Heart right ventricle (tissue), 16 donors: ENCODE results near the gene RPRD1B. TPM values are rescaled to one million over a fixed set of nuclear protein-coding genes. Genes with fewer than 3 reads are reported as not detected.
A peak's percentile ranks its signal among the peaks of the same experiment; 100 is the strongest.
"Not testable (repeated sequence)": the region's sequence is repeated elsewhere in the genome, so short reads cannot be mapped to it uniquely, and the experiment has no call there.

Source experiments
- ATAC-seq, 8 donors: fragments of 200-7000 bp; cut with Tn5 transposase; one replicate each; pipeline ENCODE4 v1.9.1; 2020; ENCODE audit warnings: mild to moderate bottlenecking in 8 of 8, moderate library complexity in 8 of 8, moderate number of reproducible peaks in 1 of 8
- DNase-seq, 2 donors: peaks; one replicate each; pipeline ENCODE4 v3.0.0-alpha.2; 2020
- H3K27ac ChIP-seq, 10 donors: fragments of 200-600 bp; sonication (generic) in 2 of 10; one replicate each; pipeline versions ENCODE4 v1.5.0 to v1.8.0; 2020 to 2022; ENCODE audit warnings: mild to moderate bottlenecking in 3 of 10
- H3K27me3 ChIP-seq, 7 donors: fragments of 200-600 bp; one replicate each; pipeline ENCODE4 v1.8.0; 2021 to 2022; ENCODE audit warnings: mild to moderate bottlenecking in 2 of 7
- H3K36me3 ChIP-seq, 9 donors: fragments of 200-600 bp; sonication (generic) in 1 of 9; one replicate each; pipeline versions ENCODE4 v1.5.0 to v1.8.0; 2020 to 2022; ENCODE audit warnings: mild to moderate bottlenecking in 2 of 9
- H3K4me1 ChIP-seq, 9 donors: fragments of 200-600 bp; sonication (generic) in 1 of 9; one replicate each; pipeline versions ENCODE4 v1.5.0 to v1.8.0; 2020 to 2022; ENCODE audit warnings: mild to moderate bottlenecking in 4 of 9
- H3K4me3 ChIP-seq, 10 donors: fragments of 200-600 bp; sonication (generic) in 2 of 10; one replicate each; pipeline versions ENCODE4 v1.5.0 to v1.8.0; 2020 to 2022; ENCODE audit warnings: mild to moderate bottlenecking in 7 of 10, moderate library complexity in 2 of 10
- H3K9me3 ChIP-seq, 11 donors: fragments of 200-600 bp in 10 of 11; sonication (generic) in 2 of 11; one replicate each; pipeline versions ENCODE4 v1.5.0 to v1.8.0; 2013 to 2022; ENCODE audit warnings: mild to moderate bottlenecking in 2 of 11, control low read depth in 1 of 11, moderate library complexity in 1 of 11
- CTCF ChIP-seq, 9 donors: fragments of 200-600 bp; sonication (generic) in 2 of 9; IDR thresholded peaks; one replicate each; pipeline versions ENCODE4 v1.5.0 to v1.8.0; 2021 to 2022; ENCODE audit warnings: antibody characterized with exemption in 9 of 9, mild to moderate bottlenecking in 5 of 9, moderate library complexity in 1 of 9
- WGBS, 2 donors: extraction: QIAGEN DNeasy Blood & Tissue Kit; methylation state at CpG; one replicate each; pipeline ENCODE4 v1.1.7; 2013; ENCODE audit warnings: inconsistent platforms in 1 of 2; 5-methylcytosine and 5-hydroxymethylcytosine counted together
- intact Hi-C, 10 donors: fragments of 100-400 bp; cut with DNase I; formaldehyde crosslinking; loops; one replicate each; pipeline versions ENCODE4 v1.11.1 to v1.14.2; 2022
- polyA plus RNA-seq, 2 donors: library from polyadenylated mRNA; stranded (reverse); fragments of 200-250 nt; gene quantifications; one replicate each; pipeline ENCODE4 v1.2.3, GENCODE V29; 2013
- total RNA-seq, 10 donors: library from RNA; stranded (reverse); fragmentation: NEBNext Ultra II Directional in 3 of 10; extraction: Animal tissue kit (Norgen Biotek cat#: 25700) in 3 of 10; gene quantifications; one replicate each; pipeline versions ENCODE4 v1.2.1 to v1.2.4, GENCODE V29; 2021 to 2023
- donor health status: Arrhythmogenic right ventricular cardiomyopathy.
- donor health status: ischemic (EF 13 %, LVEDD 7.1; RV severe dilation, severe dysfunction).
- donor health status: healthy with polysubstance abuse.
- donor health status: DM: no; HTN: yes; CAD: no.
- donor health status: DM: no; HTN: no; CAD: no.
- donor health status: ischemic (EF 25% LVEDD 6.9; RV normal size, moderate dysfunction).
- donor health status: ischemic (EF 25% LVEDD 5.7; RV mildly dilated, moderate dysfunction).
- donor health status: healthy.
- donor health status: DM: yes; HTN: yes; CAD: no.
- donor health status: Ischemic cardiomyopathy.
- donor health status: ischemic (EF 35%, LVEDD 5.7; RV mildly dilated, moderate dysfunction).
- donor health status: nonischemic (EF 11% LVEDD 7.7; RV severe dilation, severe dysfunction).
- donor health status: DM: yes; HTN: yes; CAD: no.
- donor health status: PGD.
- donor health status: ischemic (EF 29% LVEDD 5.4; RV normal size, mild dysfunction).
- donor health status: nonischemic (EF 23%, LVEDD 6.1; RV moderate dilation, normal function).

The RPRD1B gene
- total and polyA plus RNA-seq, 12 donors: 10.4 to 78.1 (median 47.3) TPM

- peaks cover 5 to 76% (median 52%) of the 10 kb centered on the region in 9 donors for H3K4me1 ChIP-seq
- peak in 1 of 2 donors; percentile 5 for DNase-seq
- 57 to 61% methylated on average over 7 of the region's 7 CpGs for WGBS, 2 donors
- no peaks in the 10 kb centered on the region for H3K9me3 ChIP-seq
- peak in 5 of 8 donors; percentile 13 to 46 (median 25) for ATAC-seq
- no peak for TF ChIP-seq CTCF (IDR thresholded peaks at IDR 0.05)
- peaks cover 0 to 15% (median 6%) of the 10 kb centered on the region in 9 donors for H3K36me3 ChIP-seq
- H3K4me3 ChIP-seq: no peak overlapping the region
- intact Hi-C loops: no loop called here
- H3K27ac ChIP-seq: peak overlapping the region in 9 of 10 donors; percentile 9 to 84 (median 71)
- H3K27me3 ChIP-seq: no peaks in the 10 kb centered on the region
Measured at GRCh38 chr20:38095017-38095686, 61.6 kb downstream of the RPRD1B start.

GRCh38 chr20:38098952-38099351, 65.4 kb downstream of the RPRD1B start:
- ATAC-seq (no peak), DNase-seq (no peak)
- no peaks in the 10 kb centered on the region for H3K27me3 ChIP-seq
- 70 to 72% methylated on average over 1 of the region's 1 CpG for WGBS, 2 donors
- H3K36me3 ChIP-seq: no peaks in the 10 kb centered on the region
- intact Hi-C loops: no loop called here
- H3K27ac ChIP-seq: no peak overlapping the region
- peaks cover 5 to 43% (median 19%) of the 10 kb centered on the region in 9 donors for H3K4me1 ChIP-seq
- peaks cover 0 to 10% (median 0%) of the 10 kb centered on the region in 11 donors for H3K9me3 ChIP-seq
- no peak for TF ChIP-seq CTCF (IDR thresholded peaks at IDR 0.05)
- H3K4me3 ChIP-seq: no peak overlapping the region

GRCh38 chr20:38102206-38102605, 68.7 kb downstream of the RPRD1B start:
- H3K27ac ChIP-seq, H3K36me3 ChIP-seq, intact Hi-C loops, H3K27me3 ChIP-seq, DNase-seq, H3K4me3 ChIP-seq, ATAC-seq: not testable (repeated sequence)
- WGBS, 2 donors: 88 to 93% methylated on average over 5 of the region's 5 CpGs
- Histone ChIP-seq H3K9me3 (peaks cover 0 to 10% (median 0%) of the 10 kb centered on the region in 11 donors), H3K4me1 (peaks cover 0 to 14% (median 0%) of the 10 kb centered on the region in 9 donors)

- TF ChIP-seq CTCF (IDR thresholded peaks at IDR 0.05): no peak
- 61 to 66% methylated on average over 1 of the region's 1 CpG for WGBS, 2 donors
- H3K9me3 ChIP-seq: peaks cover 0 to 10% (median 0%) of the 10 kb centered on the region in 11 donors
- ATAC-seq (no peak), DNase-seq (no peak)
- no peaks in the 10 kb centered on the region for H3K27me3 ChIP-seq
- H3K4me1 ChIP-seq: peaks cover 5 to 16% (median 14%) of the 10 kb centered on the region in 9 donors
- H3K36me3 ChIP-seq: no peaks in the 10 kb centered on the region
- H3K27ac ChIP-seq: no peak overlapping the region
- intact Hi-C loops: no loop called here
- no peak overlapping the region for H3K4me3 ChIP-seq
Measured at GRCh38 chr20:38104285-38104684, 70.7 kb downstream of the RPRD1B start.

GRCh38 chr20:38106461-38106860, 72.9 kb downstream of the RPRD1B start:
- WGBS, 2 donors: 67 to 74% methylated on average over 5 of the region's 5 CpGs
- ATAC-seq: no peak
- peak in 1 of 2 donors; percentile 7 for DNase-seq
- intact Hi-C loops: loop anchor here in 1 of 10 donors (5.0 kb wide), 1 partner anchor 34 kb away; no protein-coding TSS in a partner anchor
- Histone ChIP-seq H3K4me3 (no peak overlapping the region), H3K9me3 (no peaks in the 10 kb centered on the region), H3K4me1 (peaks cover 24 to 37% (median 35%) of the 10 kb centered on the region in 9 donors), H3K27me3 (no peaks in the 10 kb centered on the region), H3K27ac (peak overlapping the region in 4 of 10 donors; percentile 13 to 31 (median 24)), H3K36me3 (no peaks in the 10 kb centered on the region)
- TF ChIP-seq CTCF (IDR thresholded peaks at IDR 0.05): peak in 4 of 9 donors; percentile 10 to 33 (median 32)

GRCh38 chr20:38107386-38107785, 73.8 kb downstream of the RPRD1B start:
- Histone ChIP-seq H3K27ac (peak overlapping the region in 2 of 10 donors; percentile 86 to 87), H3K4me1 (peaks cover 26 to 45% (median 39%) of the 10 kb centered on the region in 9 donors)
- not testable (repeated sequence) for H3K9me3 ChIP-seq, ATAC-seq, H3K27me3 ChIP-seq, H3K36me3 ChIP-seq, H3K4me3 ChIP-seq, DNase-seq
- intact Hi-C loops: loop anchor here in 1 of 10 donors (5.0 kb wide), 1 partner anchor 35 kb away; no protein-coding TSS in a partner anchor
- 83 to 88% methylated on average over 1 of the region's 1 CpG for WGBS, 2 donors

- intact Hi-C loops: loop anchor here in 1 of 10 donors (2.0 to 5.0 kb wide), 2 partner anchors 36 to 63 kb away; no protein-coding TSS in a partner anchor
- WGBS, 2 donors: 76 to 91% methylated on average over 7 of the region's 7 CpGs
- DNase-seq: peak in 1 of 2 donors; percentile 5
Measured at GRCh38 chr20:38107916-38108315, 74.4 kb downstream of the RPRD1B start.

More at GRCh38 chr20:38107916-38108315, 74.4 kb downstream of the RPRD1B start:
- H3K27me3 ChIP-seq, H3K9me3 ChIP-seq, ATAC-seq, H3K4me3 ChIP-seq, H3K36me3 ChIP-seq: not testable (repeated sequence)
- peak overlapping the region; percentile 81 to 93 (median 86) for H3K27ac ChIP-seq
- H3K4me1 ChIP-seq: peaks cover 26 to 47% (median 39%) of the 10 kb centered on the region in 9 donors
